NCI-H526 treated with DMSO at 0.1 percent for 48 hours (cell line): ENCODE data around the gene ABHD14A.
"Not testable (repeated sequence)": the region's sequence is repeated elsewhere in the genome, so short reads cannot be mapped to it uniquely, and the experiment has no call there.

ENCODE experiments used
- DNase-seq: peaks from one replicate; lab custom pipeline; 2025; lab: John Stamatoyannopoulos, UW

The ABHD14A gene

DNA sequence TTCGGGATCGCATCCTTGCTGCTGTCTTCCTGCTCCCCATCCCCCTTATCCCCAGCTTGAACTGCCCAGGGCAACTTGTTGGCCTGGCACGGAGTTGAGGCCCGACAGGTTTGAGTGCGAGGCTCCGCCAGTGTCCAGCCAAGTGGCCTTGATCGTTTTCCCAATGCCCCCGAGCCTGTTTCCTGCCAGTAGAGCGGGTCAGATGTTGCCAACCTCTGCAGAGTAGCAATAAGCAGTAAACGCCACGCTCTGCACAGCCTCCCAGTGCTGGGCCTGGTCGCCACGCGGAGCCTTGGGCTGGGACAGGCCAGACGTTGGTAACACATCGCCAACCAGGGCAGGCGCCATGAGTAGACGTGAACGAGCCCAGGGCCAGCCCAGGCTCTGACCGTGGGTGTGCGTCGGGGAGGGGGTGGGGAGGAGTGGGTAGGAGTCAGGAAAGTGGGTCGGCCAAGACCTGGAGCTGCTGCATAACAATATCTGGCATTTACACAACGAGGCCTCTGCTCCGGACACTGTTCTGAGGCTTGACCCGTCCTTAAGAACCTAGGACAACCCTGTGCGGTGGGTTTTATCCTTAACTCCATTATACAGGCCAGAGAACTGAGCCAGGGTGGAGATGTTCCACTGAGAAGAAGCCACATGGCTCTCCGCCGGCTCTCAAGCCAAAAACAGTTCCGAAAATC, 444 bp upstream of the ABHD14A start:
- DNase-seq = no peak

GRCh38 chr3:51975852-51976549, 1.1 kb downstream of the ABHD14A start:
- DNase-seq = no peak

GRCh38 chr3:51977446-51978142, 2.7 kb downstream of the ABHD14A start:
- no peak for DNase-seq

DNA sequence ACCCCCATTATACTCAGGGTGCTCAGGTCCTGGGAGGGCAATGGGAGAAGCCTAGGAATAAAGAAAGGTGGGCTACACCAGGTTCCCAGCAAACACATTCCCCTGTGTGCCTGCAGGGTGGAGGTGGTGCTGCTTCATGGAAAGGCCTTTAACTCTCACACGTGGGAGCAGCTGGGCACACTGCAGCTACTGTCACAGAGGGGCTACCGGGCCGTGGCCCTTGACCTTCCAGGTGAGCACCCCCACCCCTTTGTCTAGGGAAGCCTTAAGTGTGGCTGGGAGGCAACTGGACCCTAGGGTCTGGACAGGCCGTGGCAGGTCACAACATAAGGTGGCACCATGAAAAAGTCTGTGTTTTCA, 3.3 kb downstream of the ABHD14A start:
- DNase-seq = no peak

DNA sequence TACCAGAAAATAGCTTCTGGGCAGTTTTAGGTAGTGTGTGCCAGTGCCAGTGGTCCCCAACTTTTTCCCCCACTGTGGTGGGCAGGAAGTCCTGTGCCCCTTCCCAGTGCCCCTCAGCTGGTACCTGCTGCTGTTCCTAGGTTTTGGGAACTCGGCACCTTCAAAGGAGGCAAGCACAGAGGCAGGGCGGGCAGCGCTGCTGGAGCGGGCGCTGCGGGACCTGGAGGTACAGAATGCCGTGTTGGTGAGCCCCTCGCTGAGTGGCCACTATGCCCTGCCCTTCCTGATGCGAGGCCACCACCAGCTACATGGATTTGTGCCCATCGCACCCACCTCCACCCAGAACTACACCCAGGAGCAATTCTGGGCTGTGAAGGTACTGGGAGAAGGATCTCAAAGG, 5.4 kb downstream of the ABHD14A start:
- DNase-seq = no peak

DNA sequence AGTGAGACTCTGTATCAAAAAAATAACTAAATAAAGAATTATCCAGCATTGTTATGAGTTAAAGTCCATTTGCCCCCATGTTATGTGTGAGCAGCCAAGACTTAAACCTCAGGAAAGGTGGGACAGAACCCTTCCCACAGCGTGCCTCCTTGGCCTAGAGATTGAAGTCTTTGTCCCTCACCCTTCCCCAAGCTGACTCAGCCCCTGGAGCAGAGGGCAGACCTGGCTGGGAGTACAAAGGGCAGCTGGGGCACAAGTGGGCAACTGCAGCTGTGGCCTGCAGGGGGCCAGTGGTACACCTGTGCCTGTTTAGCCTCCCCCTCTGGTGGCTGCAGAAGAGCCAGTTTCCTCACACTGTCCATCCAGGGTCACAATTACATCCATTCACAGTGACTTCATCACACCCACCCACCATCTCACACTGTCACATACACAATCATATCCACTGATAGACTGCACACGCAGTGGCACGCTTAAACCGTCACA, 7.5 kb downstream of the ABHD14A start:
- DNase-seq = peak; percentile 45

GRCh38 chr3:51982838-51983577, 8.1 kb downstream of the ABHD14A start, which contains the start of gene ACY1:
Gene ACY1, plus strand, starts transcription at chr3:51983535. Its CDS starts 530 bp downstream, at chr3:51984065.
- peak; percentile 69 for DNase-seq

GRCh38 chr3:51983578-51984268, 8.9 kb downstream of the ABHD14A start:
- no peak for DNase-seq

DNA sequence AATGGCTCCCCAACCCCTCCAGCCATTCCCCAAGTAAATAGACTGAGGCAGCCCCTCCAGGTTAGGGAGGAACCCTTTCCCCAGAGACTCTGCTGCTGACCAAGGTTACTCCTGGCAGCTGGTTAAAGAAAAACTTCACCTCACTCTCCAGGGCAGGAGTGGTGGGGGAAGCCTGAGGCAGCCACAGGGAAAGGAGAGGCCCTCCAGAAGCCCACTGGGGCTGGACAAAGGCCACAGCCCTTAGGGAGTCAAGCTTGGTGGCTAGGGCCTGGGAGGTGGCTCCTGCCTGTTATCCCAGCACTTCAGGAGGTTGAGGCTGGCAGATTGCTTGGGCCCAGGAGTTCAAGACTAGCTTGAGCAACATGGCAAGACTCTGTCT, 9.4 kb downstream of the ABHD14A start:
- no peak for DNase-seq

DNA sequence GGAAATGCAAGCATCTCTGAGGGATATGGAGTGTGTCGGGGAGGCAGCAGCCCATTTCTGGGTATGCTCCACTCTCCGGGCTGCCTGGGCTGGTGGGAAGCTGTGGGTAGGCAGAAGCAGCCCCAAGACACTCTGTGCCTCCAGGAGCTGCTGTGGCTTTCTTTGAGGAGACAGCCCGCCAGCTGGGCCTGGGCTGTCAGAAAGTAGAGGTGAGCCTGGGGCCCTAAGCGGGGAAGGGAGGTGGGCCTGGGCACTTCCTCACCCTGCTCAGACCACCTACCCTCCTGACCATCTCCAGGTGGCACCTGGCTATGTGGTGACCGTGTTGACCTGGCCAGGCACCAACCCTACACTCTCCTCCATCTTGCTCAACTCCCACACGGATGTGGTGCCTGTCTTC, 10.2 kb downstream of the ABHD14A start:
- no peak for DNase-seq

DNA sequence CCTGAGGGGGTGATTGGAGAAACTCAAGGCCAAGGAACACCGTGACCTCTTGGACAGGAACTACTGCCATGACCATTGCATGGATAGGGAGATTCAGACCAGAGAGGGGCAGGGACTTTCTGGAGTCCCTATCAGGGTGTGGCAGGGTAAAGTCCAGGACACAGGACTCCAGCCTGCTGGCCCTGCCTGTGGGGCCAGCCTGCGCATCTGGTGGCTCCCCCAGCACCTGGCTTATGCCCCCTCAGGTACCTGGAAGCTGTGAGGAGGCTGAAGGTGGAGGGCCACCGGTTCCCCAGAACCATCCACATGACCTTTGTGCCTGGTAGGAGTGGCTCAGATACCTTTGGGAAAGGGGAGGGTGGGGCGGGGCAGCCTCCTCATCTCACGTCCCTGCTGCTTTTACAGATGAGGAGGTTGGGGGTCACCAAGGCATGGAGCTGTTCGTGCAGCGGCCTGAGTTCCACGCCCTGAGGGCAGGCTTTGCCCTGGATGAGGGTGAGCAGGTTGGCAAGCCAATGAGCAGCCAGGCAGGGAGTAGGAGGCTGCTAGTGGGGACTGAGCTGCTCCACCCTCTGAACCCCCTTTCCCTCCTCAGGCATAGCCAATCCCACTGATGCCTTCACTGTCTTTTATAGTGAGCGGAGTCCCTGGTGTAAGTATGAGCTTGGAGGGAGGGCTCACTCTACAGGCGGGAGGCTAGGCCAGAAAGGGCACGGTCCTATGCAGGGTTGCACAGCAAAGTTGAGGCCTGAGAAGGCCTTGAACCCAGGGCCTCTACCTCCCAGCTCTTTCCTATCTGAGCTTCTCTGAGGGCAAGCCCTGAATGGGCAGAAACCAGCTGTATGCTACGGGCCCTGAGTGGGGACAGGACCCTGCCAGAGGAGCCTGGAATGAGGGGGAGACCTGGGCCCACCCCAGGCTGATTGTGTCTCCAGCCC, 11.4 kb downstream of the ABHD14A start:
- DNase-seq = no peak

DNA sequence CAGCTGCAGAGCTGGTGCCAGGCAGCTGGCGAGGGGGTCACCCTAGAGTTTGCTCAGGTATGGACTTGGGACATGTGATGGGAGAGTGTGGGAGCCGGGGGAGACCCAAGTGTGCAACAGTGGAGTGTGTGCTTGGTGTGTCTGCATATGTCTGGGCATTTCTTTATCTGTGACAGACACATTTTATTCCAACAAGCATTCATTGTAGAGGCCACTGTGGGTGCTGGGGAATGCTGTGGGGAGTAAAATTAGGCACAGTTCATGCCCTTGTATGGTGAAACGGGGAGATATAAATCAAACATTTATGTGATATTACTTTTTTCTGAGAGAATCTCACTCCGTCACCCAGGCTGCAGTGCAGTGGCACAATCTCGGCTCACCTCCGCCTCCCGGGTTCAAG, 12.7 kb downstream of the ABHD14A start:
- no peak for DNase-seq

DNA sequence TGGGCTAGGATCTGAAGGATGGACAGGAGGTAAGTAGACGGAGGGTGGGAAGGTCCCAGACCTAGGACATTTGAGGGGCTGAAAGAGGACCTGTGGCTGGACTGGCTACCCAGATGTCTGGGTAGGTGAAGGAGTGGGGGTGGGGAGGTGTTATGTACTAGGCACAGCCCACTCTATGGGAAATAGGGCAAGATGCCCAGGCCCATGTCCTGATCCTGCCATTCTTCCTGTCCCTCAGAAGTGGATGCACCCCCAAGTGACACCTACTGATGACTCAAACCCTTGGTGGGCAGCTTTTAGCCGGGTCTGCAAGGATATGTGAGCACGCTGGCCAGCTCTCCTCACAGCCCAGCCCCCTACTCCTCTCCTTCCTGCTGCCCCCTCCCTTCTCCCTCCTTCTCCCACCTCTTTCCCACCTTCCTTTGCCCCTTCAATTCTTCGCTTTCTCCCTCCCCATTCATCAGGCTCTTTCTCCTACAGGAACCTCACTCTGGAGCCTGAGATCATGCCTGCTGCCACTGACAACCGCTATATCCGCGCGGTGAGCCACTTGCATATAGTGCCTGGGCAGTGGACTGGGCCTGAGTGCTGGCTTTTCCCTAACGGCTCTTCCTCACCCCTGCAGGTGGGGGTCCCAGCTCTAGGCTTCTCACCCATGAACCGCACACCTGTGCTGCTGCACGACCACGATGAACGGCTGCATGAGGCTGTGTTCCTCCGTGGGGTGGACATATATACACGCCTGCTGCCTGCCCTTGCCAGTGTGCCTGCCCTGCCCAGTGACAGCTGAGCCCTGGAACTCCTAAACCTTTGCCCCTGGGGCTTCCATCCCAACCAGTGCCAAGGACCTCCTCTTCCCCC, 13.7 kb downstream of the ABHD14A start:
- DNase-seq = no peak

DNA sequence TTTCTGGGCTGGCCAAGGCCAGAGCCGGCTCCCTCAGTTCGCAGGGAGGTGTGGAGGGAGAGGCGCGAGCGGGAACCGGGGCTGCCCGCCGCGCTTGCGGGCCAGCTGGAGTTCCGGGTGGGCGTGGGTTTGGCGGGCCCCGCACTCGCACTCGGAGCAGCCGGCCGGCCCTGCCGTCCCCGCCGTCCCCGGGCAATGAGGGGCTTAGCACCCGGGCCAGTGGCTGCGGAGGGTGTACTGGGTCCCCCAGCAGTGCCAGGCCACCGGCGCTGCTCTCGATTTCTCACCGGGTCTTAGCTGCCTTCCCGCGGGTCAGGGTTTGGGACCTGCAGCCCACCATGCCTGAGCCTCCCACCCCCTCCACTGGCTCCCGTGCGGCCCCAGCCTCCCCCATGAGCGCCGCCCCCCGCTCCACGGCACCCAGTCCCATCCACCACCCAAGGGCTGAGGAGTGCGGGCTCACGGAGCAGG, 15.7 kb downstream of the ABHD14A start:
- not testable (repeated sequence) for DNase-seq

DNA sequence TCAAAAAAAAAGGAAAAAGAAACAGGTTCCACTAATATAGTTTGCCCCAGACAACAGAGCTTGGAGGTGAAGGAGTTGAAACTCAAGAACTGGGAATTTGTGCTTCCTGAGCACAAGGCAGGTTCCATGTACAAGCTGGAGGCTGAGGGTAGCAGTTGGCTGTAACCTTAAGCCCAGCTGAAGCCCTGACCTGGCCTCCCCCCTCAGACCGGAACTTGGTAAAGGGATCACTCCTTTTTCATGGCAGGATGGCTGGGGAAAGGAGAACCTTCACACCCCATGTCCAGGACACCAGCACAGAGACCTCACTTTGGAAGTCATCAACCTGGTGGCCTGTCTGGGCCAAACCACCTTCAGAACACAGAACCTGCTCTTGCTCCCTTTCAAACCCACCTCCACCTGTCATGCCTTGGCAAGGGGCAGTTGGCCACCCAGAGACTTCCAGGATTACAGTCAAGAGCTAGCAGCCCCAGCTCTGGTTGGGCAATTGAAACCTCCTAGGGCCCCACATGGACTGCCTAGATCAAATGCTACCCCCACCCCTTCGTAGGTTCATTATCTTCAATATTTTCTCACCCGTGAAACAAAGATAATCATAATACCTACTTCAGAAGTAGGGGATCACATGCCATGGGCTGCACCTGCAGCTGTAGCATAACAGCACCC, 17.3 kb downstream of the ABHD14A start:
- no peak for DNase-seq

DNA sequence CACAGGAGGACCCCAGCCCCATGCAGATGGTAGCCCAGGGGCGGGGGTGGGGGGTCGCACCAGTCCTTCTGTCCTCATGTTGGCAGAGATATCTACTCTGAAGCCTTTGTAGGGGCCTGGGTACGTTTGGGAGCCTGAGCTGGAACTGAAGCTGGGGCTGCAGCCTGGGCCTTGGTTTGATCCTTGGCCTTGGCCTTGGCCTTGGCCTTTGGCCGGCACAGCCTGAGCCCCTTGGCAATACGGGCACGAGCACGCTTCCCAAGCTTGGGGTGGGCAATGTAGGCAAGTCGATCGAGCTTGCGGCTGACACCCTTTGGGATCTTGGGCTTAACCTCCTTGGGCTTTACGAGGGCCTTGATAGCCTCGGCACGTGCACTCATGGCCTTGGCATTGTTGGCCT, 18.8 kb downstream of the ABHD14A start:
- DNase-seq = not testable (repeated sequence)

DNA sequence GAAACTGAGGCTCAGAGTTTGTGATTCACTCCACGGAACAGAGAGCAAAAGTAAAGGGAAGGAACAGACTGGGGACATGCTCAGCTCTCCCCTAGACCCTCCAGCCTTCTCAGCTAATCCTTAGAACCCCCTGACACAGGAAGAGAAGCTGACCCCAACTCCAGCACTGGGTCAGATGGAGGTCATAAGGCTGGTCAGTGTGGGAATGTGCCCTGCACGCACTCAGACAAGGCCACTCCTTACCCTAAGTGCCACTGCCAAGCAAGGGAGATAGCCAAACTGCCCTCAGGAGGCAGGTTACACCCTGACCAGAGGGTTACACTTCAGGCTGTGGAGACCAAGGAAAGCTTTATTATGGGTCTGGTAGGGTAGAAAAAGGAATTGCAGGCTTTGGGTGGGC, 19.7 kb downstream of the ABHD14A start:
- DNase-seq = no peak

GRCh38 chr3:51995346-51996163, 20.7 kb downstream of the ABHD14A start, which contains the start of gene RPL29:
Gene RPL29, minus strand, starts transcription at chr3:51995895. Its CDS starts 434 bp downstream, at chr3:51995461.
- peak; percentile 89 for DNase-seq
